HG02642 (cell line): Measurements from ENCODE around the gene PMIS2.
"Not testable (repeated sequence)": the region's sequence is repeated elsewhere in the genome, so short reads cannot be mapped to it uniquely, and the experiment has no call there.

Experiments used
- ATAC-seq: cut with Tn5 transposase; IDR thresholded peaks from one replicate; pipeline ENCODE4 v1.9.1; 2021; ENCODE audit warnings: mild to moderate bottlenecking; ENCODE audit not compliant: unreplicated experiment, poor library complexity

PMIS2 gene

DNA sequence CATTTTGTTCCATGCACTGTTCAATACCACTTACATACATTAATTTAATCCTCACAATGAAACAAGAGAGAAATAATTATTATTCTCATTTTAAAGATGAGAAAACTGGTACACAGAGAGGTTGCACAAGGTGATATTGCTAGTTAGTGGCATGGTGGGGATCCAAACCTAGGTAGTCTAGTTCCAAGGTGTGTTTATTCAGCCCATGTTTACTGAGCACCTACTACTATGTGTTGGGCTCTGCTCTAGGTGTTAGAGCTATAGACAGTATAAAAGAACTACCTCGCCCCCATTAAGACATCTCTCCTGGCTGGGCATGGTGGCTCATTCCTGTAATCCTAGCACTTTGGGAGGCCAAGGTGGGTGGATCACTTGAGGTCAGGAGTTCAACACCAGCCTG is 3.2 kb upstream of the PMIS2 start:
- ATAC-seq = no peak

DNA sequence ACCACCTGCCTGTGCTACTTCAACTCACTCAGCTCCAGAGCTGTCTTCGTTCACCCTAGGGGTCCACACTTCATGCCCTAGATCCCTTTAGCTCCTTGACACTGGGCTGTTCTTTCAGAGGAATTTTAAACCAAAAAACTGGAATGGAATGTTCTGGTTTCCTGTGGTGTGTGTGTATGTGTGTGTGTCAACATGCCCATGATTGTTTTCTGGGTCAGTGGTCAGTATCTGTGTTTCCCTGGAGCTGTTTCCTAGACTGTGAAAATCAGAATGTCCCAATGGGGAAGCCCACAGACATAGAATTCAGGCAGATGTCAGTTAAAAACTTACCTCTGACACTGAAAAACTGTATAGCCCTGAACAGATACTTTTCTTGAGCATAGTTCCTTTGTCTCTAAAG is 1.3 kb downstream of the PMIS2 start:
- no peak for ATAC-seq

DNA sequence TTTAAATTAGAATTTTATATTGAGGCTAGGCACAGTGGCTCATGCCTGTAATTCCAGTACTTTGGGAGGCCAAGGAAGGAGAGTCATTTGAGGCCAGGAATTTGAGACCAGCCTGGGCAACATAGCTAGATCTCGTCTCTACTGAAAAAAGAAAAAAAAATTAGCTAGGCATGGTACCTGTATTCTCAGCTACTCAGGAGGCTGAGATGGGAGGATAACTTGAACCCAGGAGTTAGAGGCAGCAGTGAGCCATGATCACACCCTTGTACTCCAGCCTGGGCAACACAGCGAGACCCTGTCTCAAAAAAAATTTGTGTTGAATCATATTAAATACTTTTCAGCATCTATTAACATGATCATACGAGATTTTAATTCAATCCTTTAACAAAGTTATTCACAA is 4.9 kb downstream of the PMIS2 start:
- ATAC-seq = no peak

DNA sequence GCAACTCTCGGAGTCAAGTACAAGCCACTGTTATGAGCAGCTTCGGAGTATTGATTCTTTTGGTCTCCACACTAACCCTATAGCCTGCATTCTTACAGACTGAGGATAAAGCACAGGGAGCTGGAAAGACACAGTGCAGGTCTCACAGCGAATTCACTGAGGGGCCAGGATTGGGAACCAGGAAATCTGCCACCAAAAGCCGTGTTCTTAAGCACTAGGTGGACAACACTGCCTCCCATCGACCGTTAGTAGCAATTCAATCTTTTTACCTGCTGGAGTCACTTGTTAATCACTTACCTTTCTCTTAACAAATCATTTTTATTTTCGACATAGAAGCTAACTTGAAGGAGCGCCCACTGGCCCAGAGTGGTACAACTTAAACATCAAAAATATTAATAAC is 6.3 kb downstream of the PMIS2 start:
- no peak for ATAC-seq

DNA sequence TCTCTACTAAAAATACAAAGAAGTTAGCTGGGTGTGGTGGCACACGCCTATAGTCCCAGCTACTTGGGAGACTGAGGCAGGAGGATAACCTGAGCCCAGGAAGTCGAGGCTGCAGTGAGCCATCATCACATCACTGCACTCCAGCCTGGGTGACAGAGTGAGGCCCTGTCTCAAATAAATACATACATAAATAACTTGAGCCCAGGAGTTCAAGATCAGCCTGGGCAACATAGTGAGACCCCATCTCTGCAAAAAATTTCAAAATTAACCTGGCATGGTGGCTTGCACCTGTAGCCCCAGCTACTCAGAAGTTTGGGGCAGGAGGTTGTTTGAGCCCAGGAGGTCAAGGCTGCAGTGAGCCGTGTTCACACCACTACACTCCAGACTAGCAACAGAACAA is 9.1 kb downstream of the PMIS2 start:
- not testable (repeated sequence) for ATAC-seq

DNA sequence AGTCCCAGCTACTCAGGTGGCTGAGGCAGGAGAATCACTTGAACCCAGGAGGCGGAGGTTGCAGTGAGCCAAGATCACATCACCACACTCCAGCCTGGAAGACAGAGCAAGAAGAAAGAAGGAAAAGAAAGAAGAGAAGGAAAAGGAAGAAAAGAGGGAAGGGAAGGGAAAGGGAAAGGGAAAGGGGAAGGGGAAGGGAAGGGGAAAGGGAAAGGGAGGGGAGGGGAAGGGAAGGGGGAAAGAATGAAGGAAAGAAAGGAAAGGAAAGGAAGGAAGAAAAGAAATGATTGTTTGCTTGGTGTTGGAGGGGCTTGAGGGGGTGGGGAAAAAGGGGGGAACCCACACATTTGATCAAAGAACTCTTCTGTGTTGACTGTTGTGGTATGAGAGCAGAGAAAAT is 10.0 kb downstream of the PMIS2 start:
- ATAC-seq = no peak

DNA sequence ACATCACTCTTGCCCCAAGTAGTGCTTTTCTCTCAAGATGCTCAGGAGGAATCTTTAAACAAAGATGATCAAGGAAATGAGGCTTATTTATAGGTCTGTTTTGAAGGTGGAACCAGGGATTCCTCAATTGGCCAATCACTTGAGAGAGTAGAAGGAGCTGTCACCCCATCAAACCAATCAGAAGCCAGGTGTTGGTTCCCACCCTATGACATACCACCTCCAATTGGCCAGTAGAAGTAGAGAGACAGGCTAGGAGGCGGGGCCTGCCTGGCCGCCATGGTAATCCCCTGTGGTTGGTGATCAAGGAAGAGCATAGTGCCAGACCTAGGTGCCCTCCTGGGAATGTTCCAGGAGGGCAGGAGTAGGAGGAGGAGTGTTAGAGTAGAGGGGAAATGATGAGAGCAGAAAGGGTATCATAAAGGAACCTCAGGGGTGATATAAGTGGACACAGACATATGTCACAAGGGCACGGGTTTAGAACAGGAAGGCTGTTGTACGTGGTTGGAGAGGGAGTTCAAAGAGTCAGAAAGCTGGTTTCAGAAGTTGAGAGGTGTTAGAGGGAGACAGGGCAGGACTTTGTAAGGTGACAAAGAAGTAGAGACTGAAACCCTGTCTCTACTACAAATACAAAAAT is 10.5 kb downstream of the PMIS2 start:
- ATAC-seq = no peak

DNA sequence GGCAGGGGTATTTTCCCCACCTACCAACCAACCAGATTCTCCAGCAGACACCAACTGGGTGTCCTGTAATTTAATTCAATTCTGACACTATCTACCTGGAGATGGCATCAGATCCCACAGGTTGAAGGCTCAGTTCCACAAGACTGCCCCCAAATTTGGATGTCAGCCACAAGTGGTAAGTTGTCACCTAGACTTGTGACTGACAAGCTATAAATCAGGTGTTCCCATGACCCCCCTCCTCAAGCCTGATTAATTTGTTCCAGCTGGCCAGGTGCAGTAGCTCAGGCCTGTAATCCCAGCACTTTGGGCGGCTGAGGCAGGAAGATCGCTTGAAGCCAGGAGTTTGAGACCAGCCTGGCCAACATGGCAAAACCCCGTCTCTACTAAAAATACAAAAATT is 16.0 kb downstream of the PMIS2 start:
- ATAC-seq = no peak

DNA sequence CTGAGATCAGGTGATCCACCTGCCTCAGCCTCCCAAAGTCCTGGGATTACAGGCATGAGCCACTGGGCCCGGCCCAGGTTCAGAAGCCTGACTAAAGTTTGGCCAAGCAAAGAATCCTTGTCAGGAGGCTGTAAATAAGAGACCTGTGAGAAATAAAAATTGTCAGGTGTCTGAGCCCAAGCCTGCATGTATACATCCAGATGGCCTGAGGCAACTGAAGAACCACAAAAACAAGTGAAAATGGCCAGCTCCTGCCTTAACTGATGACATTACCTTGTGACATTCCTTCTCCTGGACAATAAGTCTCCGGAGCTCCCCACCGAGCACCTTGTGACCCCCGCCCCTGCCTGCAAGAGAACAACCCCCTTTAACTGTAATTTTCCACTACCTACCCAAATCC is 18.5 kb downstream of the PMIS2 start:
- ATAC-seq = not testable (repeated sequence)

DNA sequence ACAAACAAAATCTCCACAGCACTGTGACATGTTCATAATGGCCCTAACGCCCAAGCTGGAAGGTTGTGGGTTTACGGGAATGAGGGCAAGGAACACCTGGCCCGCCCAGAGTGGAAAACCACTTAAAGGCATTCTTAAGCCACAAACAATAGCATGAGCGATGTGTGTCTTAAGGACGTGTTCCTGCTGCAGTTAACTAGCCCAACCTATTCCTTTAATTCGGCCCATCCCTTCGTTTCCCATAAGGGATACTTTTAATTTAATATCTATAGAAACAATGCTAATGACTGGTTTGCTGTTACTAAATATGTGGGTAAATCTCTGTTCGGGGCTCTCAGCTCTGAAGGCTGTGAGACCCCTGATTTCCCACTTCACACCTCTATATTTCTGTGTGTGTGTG is 21.2 kb downstream of the PMIS2 start:
- ATAC-seq = not testable (repeated sequence)

DNA sequence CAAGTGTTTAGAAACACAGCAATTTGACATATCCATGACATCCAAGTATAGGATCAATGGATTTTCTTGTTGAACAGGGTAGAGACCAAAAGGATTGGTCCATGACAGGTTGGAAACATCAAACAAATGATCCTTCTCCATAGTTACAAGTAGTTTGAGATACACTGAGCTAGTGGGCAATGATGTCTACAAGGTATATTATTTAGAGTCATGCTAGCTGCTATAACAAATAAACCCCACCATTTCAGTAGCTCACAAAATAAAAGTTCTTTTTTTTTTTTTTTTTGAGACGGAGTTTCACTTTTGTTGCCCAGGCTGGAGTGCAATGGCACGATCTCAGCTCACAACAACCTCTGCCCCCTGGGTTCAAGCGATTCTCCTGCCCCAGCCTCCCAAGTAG is 21.7 kb downstream of the PMIS2 start:
- ATAC-seq = no peak

DNA sequence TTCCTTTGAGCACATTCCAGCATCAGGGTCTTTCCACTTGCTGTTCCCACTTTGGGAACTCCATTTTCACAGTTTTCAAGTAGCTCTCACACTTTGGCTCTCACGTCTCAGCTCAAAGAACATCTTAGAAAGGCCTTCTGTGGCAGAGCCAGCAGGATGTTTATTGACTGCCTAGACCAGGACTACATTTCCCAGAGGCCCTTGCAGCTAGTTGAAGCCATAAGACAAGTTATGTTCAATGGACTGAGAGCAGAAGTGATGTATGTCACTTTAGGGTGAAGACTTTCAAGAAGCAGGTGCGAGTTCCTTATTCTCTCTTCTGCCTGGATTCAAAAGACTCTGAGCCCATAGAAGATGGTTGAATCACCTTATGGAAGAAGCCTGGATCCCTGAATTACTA is 22.3 kb downstream of the PMIS2 start:
- no peak for ATAC-seq

DNA sequence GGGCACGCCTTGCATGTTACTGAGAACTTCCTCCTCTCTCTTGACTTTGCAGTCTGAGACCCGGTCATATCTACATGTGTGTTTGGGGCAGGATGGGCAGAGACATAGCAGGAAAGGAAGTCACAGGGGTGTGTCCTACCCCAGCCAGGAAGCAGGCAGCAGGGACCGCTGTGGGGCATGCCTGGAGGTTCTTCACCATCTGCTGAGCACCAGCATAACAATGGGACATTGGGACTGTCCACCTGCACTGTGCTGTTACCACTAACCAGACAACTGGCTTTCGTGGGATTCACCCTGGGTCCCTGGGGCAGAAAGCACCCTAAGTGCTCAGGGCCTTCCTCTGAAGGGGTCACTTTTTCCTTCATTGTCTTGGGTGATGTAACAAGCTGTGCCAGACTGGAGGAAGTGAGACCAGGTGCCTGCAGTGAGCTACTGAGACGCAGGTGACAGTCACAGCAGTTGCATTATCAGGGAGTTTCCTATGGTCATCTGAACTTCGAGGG is 23.9 kb downstream of the PMIS2 start:
- peak; percentile 29 for ATAC-seq

DNA sequence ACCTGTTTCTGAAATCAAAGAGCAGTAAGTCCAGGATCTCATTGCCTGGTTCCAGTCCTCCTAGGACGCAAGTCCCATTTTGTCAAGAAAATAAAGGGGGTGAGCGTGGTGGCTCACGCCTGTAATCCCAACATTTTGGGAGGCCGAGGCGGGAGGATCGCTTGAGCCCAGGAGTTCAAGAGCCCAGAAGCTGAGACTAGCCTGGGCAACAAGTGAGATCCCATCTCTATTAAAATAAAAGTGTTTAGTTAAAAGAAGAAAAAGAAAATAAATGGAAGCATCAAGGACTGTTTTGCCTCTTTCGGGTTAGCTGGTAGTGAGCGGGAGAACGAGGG is 26.2 kb downstream of the PMIS2 start:
- no peak for ATAC-seq

DNA sequence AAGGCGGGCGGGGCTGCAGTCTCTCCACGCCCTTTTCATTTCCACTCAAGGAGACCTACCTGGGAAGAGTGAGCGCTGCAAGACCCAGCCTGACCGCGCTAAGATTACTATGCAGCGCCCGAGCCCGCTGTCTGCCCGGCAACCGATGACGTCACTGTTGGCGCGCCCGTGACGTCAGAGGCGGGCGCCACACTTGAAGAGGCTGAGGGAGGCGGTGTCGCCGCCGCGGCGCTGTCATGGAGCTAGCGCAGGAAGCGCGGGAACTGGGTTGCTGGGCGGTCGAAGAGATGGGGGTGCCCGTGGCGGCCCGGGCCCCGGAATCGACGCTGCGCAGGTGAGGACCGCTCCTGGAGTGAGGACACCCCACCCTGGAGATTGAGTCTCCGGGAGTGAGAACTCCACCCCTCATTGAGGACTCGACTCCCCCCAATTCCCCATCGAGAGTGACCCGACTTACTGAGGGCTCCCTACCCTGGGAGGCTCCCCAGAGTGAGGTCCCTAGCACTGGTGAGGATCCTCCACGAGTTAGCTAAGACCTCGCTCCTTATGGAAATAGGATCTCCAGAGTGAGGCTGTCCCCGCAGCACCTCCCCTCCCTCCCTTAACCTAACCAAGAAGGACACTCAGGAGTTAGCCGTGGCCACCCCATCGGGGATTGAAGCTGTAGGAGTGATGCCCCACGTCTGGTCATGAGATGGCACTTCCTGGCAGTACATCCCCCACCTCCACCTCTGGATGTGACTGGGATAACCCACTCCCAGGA is 26.8 kb downstream of the PMIS2 start, which contains the start of gene HAUS5:
Gene HAUS5 (plus strand): TSS at position 177 of the 763 bp plus-strand sequence. CDS start 60 bp downstream, at position 237.
- peak; percentile 79 for ATAC-seq

DNA sequence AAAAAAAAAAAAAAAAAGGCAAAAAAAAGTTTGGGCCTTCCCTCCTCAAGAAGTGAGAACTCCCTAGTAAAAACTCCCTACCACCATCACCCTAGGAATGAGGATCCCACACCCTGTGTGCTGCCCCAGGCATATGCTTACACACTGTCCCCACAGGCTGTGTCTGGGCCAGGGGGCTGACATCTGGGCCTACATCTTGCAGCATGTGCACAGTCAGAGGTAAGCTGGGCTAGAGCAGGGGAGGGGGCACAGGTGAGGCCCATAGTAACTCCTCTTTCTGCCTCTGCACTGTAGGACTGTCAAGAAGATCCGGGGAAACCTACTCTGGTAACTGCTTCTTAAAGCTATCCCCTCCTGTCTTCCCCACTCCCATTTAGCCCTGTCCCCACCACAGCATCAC is 27.6 kb downstream of the PMIS2 start:
- ATAC-seq = no peak

DNA sequence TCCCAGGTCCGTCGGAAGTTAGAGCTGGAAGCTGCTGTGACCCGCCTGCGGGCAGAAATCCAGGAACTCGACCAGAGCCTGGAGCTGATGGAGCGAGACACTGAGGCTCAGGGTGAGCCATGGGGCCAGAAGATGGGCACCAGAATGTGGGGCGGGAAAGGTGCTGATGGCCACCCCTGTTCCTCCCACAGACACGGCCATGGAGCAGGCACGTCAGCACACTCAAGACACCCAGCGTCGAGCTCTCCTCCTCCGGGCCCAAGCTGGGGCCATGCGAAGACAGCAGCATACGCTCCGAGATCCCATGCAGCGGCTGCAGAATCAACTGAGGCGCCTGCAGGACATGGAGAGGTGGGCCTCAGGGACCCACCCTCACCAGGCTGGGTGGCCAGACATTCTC is 29.1 kb downstream of the PMIS2 start:
- ATAC-seq = no peak

DNA sequence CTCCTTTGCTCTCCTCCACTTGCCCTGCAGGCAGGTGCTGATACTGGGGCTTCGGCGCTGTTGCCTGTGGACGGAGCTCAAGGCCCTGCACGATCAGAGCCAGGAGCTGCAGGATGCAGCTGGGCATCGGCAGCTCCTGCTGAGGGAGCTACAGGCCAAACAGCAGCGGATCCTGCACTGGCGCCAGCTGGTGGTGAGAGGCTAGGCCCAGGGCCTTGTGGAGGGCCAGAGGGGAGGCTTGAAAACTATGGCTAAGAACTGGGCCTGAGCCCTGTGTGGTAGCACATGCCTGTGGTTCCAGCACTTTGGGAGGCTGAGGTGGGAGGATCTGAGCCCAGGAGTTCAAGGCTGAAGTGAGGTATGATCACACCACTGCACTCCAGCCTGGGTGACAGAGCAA is 32.9 kb downstream of the PMIS2 start:
- ATAC-seq = no peak

DNA sequence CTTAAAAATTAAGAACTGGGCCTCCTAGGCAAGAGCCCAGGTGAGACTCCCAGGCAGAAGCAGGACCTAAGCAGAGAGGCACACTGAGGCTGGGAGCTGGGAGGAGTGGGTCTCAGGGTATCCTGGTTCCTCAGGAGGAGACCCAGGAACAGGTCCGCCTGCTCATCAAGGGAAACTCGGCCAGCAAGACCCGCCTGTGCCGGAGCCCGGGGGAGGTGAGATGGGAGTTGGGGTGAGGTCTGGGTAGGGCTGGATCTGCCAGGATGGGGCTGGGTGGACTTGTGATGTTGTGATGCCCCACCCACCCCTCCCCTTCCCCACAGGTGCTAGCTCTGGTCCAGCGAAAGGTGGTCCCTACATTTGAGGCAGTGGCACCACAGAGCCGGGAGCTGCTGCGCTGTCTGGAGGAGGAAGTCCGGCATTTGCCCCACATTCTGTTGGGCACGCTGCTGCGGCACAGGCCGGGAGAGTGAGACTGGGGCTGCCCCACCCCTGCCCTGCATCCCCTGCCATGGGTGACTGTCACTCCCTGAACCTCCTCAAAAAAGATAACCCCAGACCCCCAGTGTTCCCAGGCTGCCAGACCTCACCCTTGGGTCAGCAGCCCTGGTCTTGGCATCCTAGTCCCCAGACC is 33.4 kb downstream of the PMIS2 start:
- ATAC-seq = no peak

DNA sequence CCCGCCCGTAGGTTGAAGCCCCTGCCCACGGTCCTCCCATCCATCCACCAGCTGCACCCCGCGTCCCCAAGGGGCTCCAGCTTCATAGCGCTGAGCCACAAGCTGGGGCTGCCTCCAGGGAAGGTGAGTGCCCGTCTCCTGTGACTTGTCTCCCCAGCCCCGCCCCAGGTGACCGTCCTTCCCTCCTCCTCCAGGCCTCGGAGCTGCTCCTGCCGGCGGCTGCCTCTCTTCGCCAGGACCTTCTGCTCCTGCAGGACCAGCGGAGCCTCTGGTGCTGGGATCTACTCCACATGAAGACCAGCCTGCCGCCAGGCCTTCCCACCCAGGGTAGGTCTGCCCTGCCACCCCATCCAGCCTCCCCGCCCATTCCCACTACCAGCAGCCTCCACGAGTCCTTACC is 34.0 kb downstream of the PMIS2 start:
- ATAC-seq = no peak

DNA sequence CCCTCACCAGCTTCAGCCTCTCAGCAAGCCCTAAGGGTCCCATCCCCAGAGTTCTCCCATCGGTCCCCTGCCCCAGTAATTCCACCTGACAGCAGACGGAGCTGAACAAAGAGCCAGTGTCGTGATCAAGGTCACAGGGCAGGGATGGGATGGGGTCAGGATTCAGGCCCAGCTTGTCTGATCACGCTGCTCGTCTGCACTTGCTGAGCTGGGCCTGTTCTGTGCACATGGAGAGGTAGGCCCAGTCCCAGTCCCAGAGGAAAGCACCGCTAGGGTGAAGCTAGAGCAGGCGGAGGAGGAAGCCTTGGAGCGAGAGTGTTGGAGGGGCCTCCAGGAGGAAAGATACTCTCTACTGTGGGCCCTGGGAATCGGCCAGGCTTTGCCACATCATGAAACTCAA is 35.7 kb downstream of the PMIS2 start:
- no peak for ATAC-seq

DNA sequence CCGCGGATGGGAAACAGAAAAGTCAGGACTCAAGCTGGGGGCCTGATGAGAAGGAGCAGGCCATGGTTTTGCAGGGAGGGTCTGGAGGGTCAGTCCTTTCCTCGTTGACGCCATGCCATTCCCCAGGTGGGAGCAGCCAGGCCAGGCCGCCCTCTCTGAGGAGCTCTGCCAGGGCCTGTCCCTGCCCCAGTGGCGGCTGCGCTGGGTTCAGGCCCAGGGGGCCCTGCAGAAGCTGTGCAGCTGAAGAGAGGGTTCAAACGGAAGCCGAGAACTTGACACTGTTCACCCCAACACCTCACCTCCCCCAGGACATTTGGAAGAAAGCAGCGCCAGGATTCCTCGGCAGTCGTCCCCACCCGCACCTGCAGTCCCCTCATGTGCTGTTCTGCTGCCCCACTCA is 36.8 kb downstream of the PMIS2 start:
- ATAC-seq = no peak
